CD14-positive monocyte (primary cell): ENCODE measurements around the gene ACKR2. TPM values are rescaled to one million over a fixed set of nuclear protein-coding genes. Genes with fewer than 3 reads are reported as not detected.

Experiments
- DNase-seq, 3 donors: peaks; one replicate each; pipeline ENCODE4 v3.0.0-alpha.2; 2011 to 2022
- H2AFZ ChIP-seq: 2 replicates; pipeline ENCODE4 v1.6.0; 2012; ENCODE audit warnings: mild to moderate bottlenecking, low read depth, low read length, inconsistent platforms; ENCODE audit not compliant: insufficient read depth, poor library complexity, severe bottlenecking
- H3K27ac ChIP-seq, 2 donors: 1 replicate in 1 of 2; 2 replicates in 1 of 2; pipeline ENCODE4 v1.5.1; 2012 to 2013; ENCODE audit warnings: low read length in 2 of 2, control low read depth in 1 of 2, inconsistent platforms in 1 of 2, low read depth in 1 of 2, mild to moderate bottlenecking in 1 of 2
- H3K27me3 ChIP-seq, 2 donors: one replicate each; pipeline versions ENCODE4 v1.6.0 to v1.6.1; 2011 to 2013; ENCODE audit warnings: low read length in 2 of 2; ENCODE audit not compliant: control insufficient read depth in 2 of 2, insufficient read depth in 2 of 2
- H3K36me3 ChIP-seq, 2 donors: replicated peaks in 1 of 2; 1 replicate in 1 of 2; 2 replicates in 1 of 2; pipeline versions ENCODE4 v1.5.1 to v1.6.1; 2012 to 2013; ENCODE audit warnings: low read length in 2 of 2, control low read depth in 1 of 2, inconsistent platforms in 1 of 2, mild to moderate bottlenecking in 1 of 2; ENCODE audit not compliant: insufficient read depth in 2 of 2, control insufficient read depth in 1 of 2
- H3K4me1 ChIP-seq, 2 donors: 1 replicate in 1 of 2; 2 replicates in 1 of 2; pipeline versions ENCODE4 v1.5.1 to v1.6.1; 2012 to 2013; ENCODE audit warnings: low read length in 2 of 2, control low read depth in 1 of 2, inconsistent platforms in 1 of 2, mild to moderate bottlenecking in 1 of 2, moderate library complexity in 1 of 2; ENCODE audit not compliant: insufficient read depth in 2 of 2, control insufficient read depth in 1 of 2
- H3K4me2 ChIP-seq: replicated peaks from 2 replicates; pipeline ENCODE3; 2012; ENCODE audit warnings: low read length, moderate library complexity, mild to moderate bottlenecking; ENCODE audit not compliant: poor library complexity, severe bottlenecking; ENCODE audit errors: extremely low read depth
- H3K4me3 ChIP-seq, 3 experiments: fragments of 200-600 bp in 1 of 3; sonication (generic) in 1 of 3; replicated peaks in 1 of 3; 1 replicate in 2 of 3; 2 replicates in 1 of 3; pipeline ENCODE4 v1.5.1; 2011 to 2013; ENCODE audit warnings: low read length in 3 of 3, mild to moderate bottlenecking in 3 of 3, control low read depth in 2 of 3, low read depth in 2 of 3, inconsistent platforms in 1 of 3, moderate library complexity in 1 of 3
- H3K79me2 ChIP-seq: 2 replicates; pipeline ENCODE4 v1.6.0; 2012; ENCODE audit warnings: mild to moderate bottlenecking, control low read depth, inconsistent platforms, low read length, moderate library complexity; ENCODE audit not compliant: insufficient read depth
- H3K9ac ChIP-seq: 2 replicates; pipeline ENCODE4 v1.6.0; 2017; ENCODE audit warnings: low read length, mild to moderate bottlenecking; ENCODE audit not compliant: insufficient read depth, poor library complexity, severe bottlenecking
- H3K9me3 ChIP-seq, 2 donors: replicated peaks in 1 of 2; 1 replicate in 1 of 2; 2 replicates in 1 of 2; pipeline versions ENCODE4 v1.5.1 to v1.6.1; 2012 to 2013; ENCODE audit warnings: low read length in 2 of 2, control low read depth in 1 of 2; ENCODE audit not compliant: control insufficient read depth in 1 of 2, insufficient read depth in 1 of 2
- H4K20me1 ChIP-seq: 2 replicates; pipeline ENCODE4 v1.6.0; 2012; ENCODE audit warnings: mild to moderate bottlenecking, low read length, control low read depth, moderate library complexity; ENCODE audit not compliant: insufficient read depth
- H3K27ac Mint-ChIP-seq, 7 donors: one replicate each; pipeline ENCODE4 v1.8.0; 2020; ENCODE audit warnings: mild to moderate bottlenecking in 7 of 7, mixed read lengths in 7 of 7, moderate library complexity in 6 of 7, inconsistent platforms in 2 of 7
- H3K27me3 Mint-ChIP-seq, 3 donors: one replicate each; pipeline ENCODE4 v1.8.0; 2021 to 2022; ENCODE audit warnings: low read depth in 3 of 3, mild to moderate bottlenecking in 3 of 3, mixed read lengths in 3 of 3, moderate library complexity in 3 of 3, inconsistent platforms in 1 of 3
- H3K36me3 Mint-ChIP-seq, 2 donors: one replicate each; pipeline ENCODE4 v1.8.0; 2020; ENCODE audit warnings: mixed read lengths in 2 of 2, inconsistent platforms in 1 of 2, mild to moderate bottlenecking in 1 of 2
- H3K4me1 Mint-ChIP-seq: one replicate; pipeline ENCODE4 v1.8.0; 2020; ENCODE audit warnings: mild to moderate bottlenecking, mixed read lengths
- H3K4me3 Mint-ChIP-seq, 2 donors: one replicate each; pipeline ENCODE4 v1.8.0; 2020; ENCODE audit warnings: mild to moderate bottlenecking in 2 of 2, mixed read lengths in 2 of 2, moderate library complexity in 1 of 2
- H3K9me3 Mint-ChIP-seq, 7 donors: one replicate each; pipeline ENCODE4 v1.8.0; 2020 to 2022; ENCODE audit warnings: mixed read lengths in 7 of 7, mild to moderate bottlenecking in 6 of 7, moderate library complexity in 6 of 7, inconsistent platforms in 2 of 7
- CTCF ChIP-seq: fragments of 200-600 bp; IDR thresholded peaks from one replicate; pipeline ENCODE4 v1.8.0; 2022; ENCODE audit warnings: antibody characterized with exemption, mild to moderate bottlenecking
- WGBS: methylation state at CpG from one replicate; pipeline ENCODE4 v1.1.5; 2013; ENCODE audit warnings: missing lambda C conversion rate; ENCODE audit not compliant: insufficient coverage; 5-methylcytosine and 5-hydroxymethylcytosine counted together
- intact Hi-C, 2 donors: fragments of 100-400 bp; cut with micrococcal nuclease; formaldehyde crosslinking; loops; one replicate each; pipeline versions ENCODE4 v1.15.0 to v1.15.1; 2023
- polyA plus RNA-seq, 3 donors: library from polyadenylated mRNA; depleted of rRNA in 1 of 3; unstranded in 2 of 3; stranded (reverse) in 1 of 3; fragments of 300-500 nt in 2 of 3; fragments of >200 nt in 1 of 3; fragmentation: Illumina TruSeq in 2 of 3; gene quantifications; 1 replicate in 2 of 3; 2 replicates in 1 of 3; pipeline ENCODE4 v1.2.3, GENCODE V29; 2012 to 2021

The ACKR2 gene
- polyA plus RNA-seq, 3 donors: 0.49 TPM; not detected in 2

- Histone ChIP-seq H3K27me3 (peaks cover 14 to 26% of the 10 kb centered on the region in 2 donors), H3K9ac (no peak overlapping the region), H2AFZ (no peak overlapping the region), H3K9me3 (peaks cover 0 to 3% of the 10 kb centered on the region in 2 donors), H4K20me1 (no peaks in the 10 kb centered on the region), H3K79me2 (no peaks in the 10 kb centered on the region), H3K36me3 (no peaks in the 10 kb centered on the region), H3K4me3 (no peak overlapping the region), H3K4me2 (no peak overlapping the region), H3K4me1 (peaks cover 12% of the 10 kb centered on the region in 2 donors), H3K27ac (no peak overlapping the region)
- Mint-ChIP-seq H3K4me3 (no peak overlapping the region), H3K4me1 (peaks cover 16% of the 10 kb centered on the region), H3K27ac (peak overlapping the region in 1 of 7 donors; percentile 33), H3K9me3 (peaks cover 4 to 39% (median 15%) of the 10 kb centered on the region in 7 donors), H3K27me3 (peaks cover 32 to 38% (median 33%) of the 10 kb centered on the region in 3 donors), H3K36me3 (peaks cover 5 to 11% of the 10 kb centered on the region in 2 donors)
- DNase-seq: no peak
- 69% methylated on average over 1 of the region's 1 CpG for WGBS
- intact Hi-C loops: no loop called here
- TF ChIP-seq CTCF: no peak
Observed at GRCh38 chr3:42904076-42904475, 94.8 kb downstream of the ACKR2 start.

- peak overlapping the region; percentile 78 for H3K4me2 ChIP-seq
- H3K9ac ChIP-seq: peak overlapping the region; percentile 56
- H3K36me3 ChIP-seq: no peaks in the 10 kb centered on the region
- H3K27me3 Mint-ChIP-seq: peaks cover 32 to 34% (median 32%) of the 10 kb centered on the region in 3 donors
- H3K4me3 Mint-ChIP-seq: peak overlapping the region; percentile 72 to 85
- no peaks in the 10 kb centered on the region for H4K20me1 ChIP-seq
- H3K79me2 ChIP-seq: no peaks in the 10 kb centered on the region
- H3K9me3 ChIP-seq: peaks cover 0 to 13% of the 10 kb centered on the region in 2 donors
- H3K4me1 Mint-ChIP-seq: peaks cover 16% of the 10 kb centered on the region
- peaks cover 14 to 26% of the 10 kb centered on the region in 2 donors for H3K27me3 ChIP-seq
- intact Hi-C loops: no loop called here
- 0% methylated on average over 6 of the region's 12 CpGs for WGBS
- peak overlapping the region; percentile 84 for H2AFZ ChIP-seq
- H3K27ac ChIP-seq: no peak overlapping the region
- peaks cover 12% of the 10 kb centered on the region in 2 donors for H3K4me1 ChIP-seq
- TF ChIP-seq CTCF: no peak
- no peak for DNase-seq
- peak overlapping the region in 2 of 3 experiments; percentile 44 to 71 for H3K4me3 ChIP-seq
- peaks cover 12 to 38% (median 21%) of the 10 kb centered on the region in 7 donors for H3K9me3 Mint-ChIP-seq
- peak overlapping the region in 1 of 7 donors; percentile 22 for H3K27ac Mint-ChIP-seq
- peaks cover 9 to 11% of the 10 kb centered on the region in 2 donors for H3K36me3 Mint-ChIP-seq
Observed at GRCh38 chr3:42905740-42906069, 96.5 kb downstream of the ACKR2 start.
